ENCODE measurements around the gene PSEN2.

DNA sequence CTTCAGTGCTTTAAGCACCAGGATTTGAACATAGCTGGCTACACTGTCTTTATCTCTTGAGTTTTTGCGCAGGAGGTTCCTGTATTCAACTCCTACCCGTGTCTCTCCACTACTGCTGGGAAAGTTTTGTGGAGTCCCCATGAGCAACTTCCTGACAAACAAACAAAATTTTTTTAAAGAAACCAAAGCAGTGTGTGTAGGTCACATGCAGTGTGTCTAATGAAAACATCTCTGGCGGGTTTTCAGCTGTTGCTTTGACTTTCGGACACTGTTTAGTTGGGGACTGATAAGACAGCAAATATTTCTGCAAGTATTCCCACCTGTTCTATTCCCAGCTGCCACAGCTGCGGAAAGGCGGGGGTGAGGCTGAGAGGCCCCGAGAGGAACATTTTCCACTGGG is 2.0 kb downstream of the PSEN2 start:
- TF ChIP-seq, protein P1, sequence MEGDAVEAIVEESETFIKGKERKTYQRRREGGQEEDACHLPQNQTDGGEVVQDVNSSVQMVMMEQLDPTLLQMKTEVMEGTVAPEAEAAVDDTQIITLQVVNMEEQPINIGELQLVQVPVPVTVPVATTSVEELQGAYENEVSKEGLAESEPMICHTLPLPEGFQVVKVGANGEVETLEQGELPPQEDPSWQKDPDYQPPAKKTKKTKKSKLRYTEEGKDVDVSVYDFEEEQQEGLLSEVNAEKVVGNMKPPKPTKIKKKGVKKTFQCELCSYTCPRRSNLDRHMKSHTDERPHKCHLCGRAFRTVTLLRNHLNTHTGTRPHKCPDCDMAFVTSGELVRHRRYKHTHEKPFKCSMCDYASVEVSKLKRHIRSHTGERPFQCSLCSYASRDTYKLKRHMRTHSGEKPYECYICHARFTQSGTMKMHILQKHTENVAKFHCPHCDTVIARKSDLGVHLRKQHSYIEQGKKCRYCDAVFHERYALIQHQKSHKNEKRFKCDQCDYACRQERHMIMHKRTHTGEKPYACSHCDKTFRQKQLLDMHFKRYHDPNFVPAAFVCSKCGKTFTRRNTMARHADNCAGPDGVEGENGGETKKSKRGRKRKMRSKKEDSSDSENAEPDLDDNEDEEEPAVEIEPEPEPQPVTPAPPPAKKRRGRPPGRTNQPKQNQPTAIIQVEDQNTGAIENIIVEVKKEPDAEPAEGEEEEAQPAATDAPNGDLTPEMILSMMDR (IDR thresholded peaks at IDR 0.05) = no peak
- no peak for TF ChIP-seq POLR2A (IDR thresholded peaks at IDR 0.05)

Measured in adrenal gland (tissue), 5 donors.